Adrenal gland (tissue), 5 donors: ENCODE results near the gene MACROD2.

Experiments
- CTCF ChIP-seq, 6 experiments: fragments of 450-650 bp in 4 of 6; fragments of 200-600 bp in 2 of 6; sonication (generic) in 1 of 6; IDR thresholded peaks; 1 replicate in 5 of 6; 2 replicates in 1 of 6; pipeline versions ENCODE4 v1.5.1 to v1.8.0; 2016 to 2021; ENCODE audit warnings: antibody characterized with exemption in 6 of 6, mild to moderate bottlenecking in 2 of 6, moderate library complexity in 1 of 6
- POLR2A ChIP-seq, 2 donors: fragments of 450-650 bp; IDR thresholded peaks; one replicate each; pipeline ENCODE4 v1.6.1; 2017; ENCODE audit warnings: antibody characterized with exemption in 2 of 2, mild to moderate bottlenecking in 2 of 2, moderate library complexity in 1 of 2
- donor health status: DM: no; HTN: no; CAD: no.

- no peak for TF ChIP-seq CTCF (IDR thresholded peaks at IDR 0.05)
- TF ChIP-seq POLR2A (IDR thresholded peaks at IDR 0.05), result no peak
Observed at GRCh38 chr20:15818651-15819071, 1823.3 kb downstream of the MACROD2 start.
